HG02870 (cell line): Measurements from ENCODE around the gene KRTAP12-2.

Experiments used
- ATAC-seq: cut with Tn5 transposase; IDR thresholded peaks from one replicate; pipeline ENCODE4 v1.9.1; 2021; ENCODE audit warnings: mild to moderate bottlenecking, moderate library complexity; ENCODE audit not compliant: unreplicated experiment

Gene KRTAP12-2

GRCh38 chr21:44666401-44667320 lies at the start of gene KRTAP12-2:
TSS of gene KRTAP12-2 (minus strand) at chr21:44666927. CDS start at chr21:44666886, 41 bp downstream.
- no peak for ATAC-seq

GRCh38 chr21:44714905-44715304 lies 48.2 kb upstream of the KRTAP12-2 start:
- no peak for ATAC-seq

GRCh38 chr21:44713846-44714245 lies 47.1 kb upstream of the KRTAP12-2 start:
- ATAC-seq, result no peak

- ATAC-seq, result no peak
Observed at GRCh38 chr21:44713130-44713529, 46.4 kb upstream of the KRTAP12-2 start.

- no peak for ATAC-seq
Observed at GRCh38 chr21:44712203-44713028, 45.7 kb upstream of the KRTAP12-2 start.

- ATAC-seq, result no peak
Observed at GRCh38 chr21:44711327-44712202, 44.8 kb upstream of the KRTAP12-2 start, which contains the start of gene TSPEAR. TSS of gene TSPEAR (minus strand) at chr21:44711572. CDS start at chr21:44711514, 58 bp downstream.

- ATAC-seq, result no peak
Observed at GRCh38 chr21:44710756-44711326, 44.1 kb upstream of the KRTAP12-2 start.

- no peak for ATAC-seq
Observed at GRCh38 chr21:44710294-44710665, 43.6 kb upstream of the KRTAP12-2 start.

- ATAC-seq, result no peak
Observed at GRCh38 chr21:44709426-44710293, 42.9 kb upstream of the KRTAP12-2 start.

GRCh38 chr21:44708866-44709425 lies 42.2 kb upstream of the KRTAP12-2 start:
- ATAC-seq, result no peak

GRCh38 chr21:44708213-44708865 lies 41.6 kb upstream of the KRTAP12-2 start:
- ATAC-seq, result no peak

- ATAC-seq, result no peak
Observed at GRCh38 chr21:44706706-44707581, 40.2 kb upstream of the KRTAP12-2 start.

- no peak for ATAC-seq
Observed at GRCh38 chr21:44706026-44706705, 39.4 kb upstream of the KRTAP12-2 start.

- no peak for ATAC-seq
Observed at GRCh38 chr21:44704636-44705001, 37.9 kb upstream of the KRTAP12-2 start.

GRCh38 chr21:44703731-44704635 lies 37.3 kb upstream of the KRTAP12-2 start:
- no peak for ATAC-seq
